ENCODE results near the gene PRKCZ.

The PRKCZ gene

DNA sequence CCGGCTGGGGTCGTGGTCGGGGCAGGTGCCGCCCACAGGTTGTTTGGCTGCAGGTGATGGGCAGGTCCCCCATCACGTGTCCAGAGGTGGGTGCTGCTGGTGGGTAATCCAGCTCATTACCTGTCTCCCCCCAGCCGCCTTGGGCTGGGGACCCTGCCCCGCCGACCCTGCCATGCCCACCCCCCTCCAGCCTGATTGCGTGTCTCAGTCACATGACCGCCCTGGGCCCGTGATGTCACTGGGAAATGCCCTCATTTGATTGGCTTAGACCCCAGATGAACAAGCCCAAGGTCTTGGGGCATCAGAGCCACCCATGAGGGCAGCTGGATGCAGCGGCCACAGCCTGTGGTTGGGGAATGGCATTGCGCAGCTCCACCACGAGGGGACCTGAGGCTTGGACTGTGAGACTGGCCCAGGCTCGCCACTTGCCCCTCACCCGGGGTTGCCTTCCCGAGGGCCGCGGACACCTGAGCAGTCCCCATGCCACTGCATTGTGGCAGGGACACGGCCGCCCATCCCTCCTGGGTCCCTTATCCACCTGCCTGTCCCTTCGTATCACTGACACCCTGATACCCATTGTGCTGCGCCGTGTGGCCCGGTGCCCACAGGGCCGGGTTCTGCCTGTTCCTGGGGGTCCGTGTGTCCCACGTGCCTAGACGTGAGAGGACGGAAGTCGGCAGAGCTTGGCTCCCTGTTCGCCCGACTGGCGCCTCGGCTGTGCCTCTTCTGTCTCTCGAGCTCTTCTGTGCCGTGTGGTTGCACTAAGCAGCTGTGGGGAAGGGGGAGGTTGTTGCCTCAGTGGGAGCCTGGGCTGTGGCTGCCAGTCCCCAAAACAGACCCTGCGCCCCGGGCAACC lies 76.3 kb downstream of the PRKCZ start:
- TF ChIP-seq, protein P1, sequence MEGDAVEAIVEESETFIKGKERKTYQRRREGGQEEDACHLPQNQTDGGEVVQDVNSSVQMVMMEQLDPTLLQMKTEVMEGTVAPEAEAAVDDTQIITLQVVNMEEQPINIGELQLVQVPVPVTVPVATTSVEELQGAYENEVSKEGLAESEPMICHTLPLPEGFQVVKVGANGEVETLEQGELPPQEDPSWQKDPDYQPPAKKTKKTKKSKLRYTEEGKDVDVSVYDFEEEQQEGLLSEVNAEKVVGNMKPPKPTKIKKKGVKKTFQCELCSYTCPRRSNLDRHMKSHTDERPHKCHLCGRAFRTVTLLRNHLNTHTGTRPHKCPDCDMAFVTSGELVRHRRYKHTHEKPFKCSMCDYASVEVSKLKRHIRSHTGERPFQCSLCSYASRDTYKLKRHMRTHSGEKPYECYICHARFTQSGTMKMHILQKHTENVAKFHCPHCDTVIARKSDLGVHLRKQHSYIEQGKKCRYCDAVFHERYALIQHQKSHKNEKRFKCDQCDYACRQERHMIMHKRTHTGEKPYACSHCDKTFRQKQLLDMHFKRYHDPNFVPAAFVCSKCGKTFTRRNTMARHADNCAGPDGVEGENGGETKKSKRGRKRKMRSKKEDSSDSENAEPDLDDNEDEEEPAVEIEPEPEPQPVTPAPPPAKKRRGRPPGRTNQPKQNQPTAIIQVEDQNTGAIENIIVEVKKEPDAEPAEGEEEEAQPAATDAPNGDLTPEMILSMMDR (IDR thresholded peaks at IDR 0.05; ENCODE audit: low read depth, low read length) = no peak
- in situ Hi-C loops (cut with HindIII; ENCODE audit: low sequenced_read_pairs) = no loop called here
- no peak overlapping the region for H3K4me3 ChIP-seq (ENCODE audit: low read depth, low read length)
- DNase-seq (ENCODE audit: low read depth, low spot score) = no peak

DNA sequence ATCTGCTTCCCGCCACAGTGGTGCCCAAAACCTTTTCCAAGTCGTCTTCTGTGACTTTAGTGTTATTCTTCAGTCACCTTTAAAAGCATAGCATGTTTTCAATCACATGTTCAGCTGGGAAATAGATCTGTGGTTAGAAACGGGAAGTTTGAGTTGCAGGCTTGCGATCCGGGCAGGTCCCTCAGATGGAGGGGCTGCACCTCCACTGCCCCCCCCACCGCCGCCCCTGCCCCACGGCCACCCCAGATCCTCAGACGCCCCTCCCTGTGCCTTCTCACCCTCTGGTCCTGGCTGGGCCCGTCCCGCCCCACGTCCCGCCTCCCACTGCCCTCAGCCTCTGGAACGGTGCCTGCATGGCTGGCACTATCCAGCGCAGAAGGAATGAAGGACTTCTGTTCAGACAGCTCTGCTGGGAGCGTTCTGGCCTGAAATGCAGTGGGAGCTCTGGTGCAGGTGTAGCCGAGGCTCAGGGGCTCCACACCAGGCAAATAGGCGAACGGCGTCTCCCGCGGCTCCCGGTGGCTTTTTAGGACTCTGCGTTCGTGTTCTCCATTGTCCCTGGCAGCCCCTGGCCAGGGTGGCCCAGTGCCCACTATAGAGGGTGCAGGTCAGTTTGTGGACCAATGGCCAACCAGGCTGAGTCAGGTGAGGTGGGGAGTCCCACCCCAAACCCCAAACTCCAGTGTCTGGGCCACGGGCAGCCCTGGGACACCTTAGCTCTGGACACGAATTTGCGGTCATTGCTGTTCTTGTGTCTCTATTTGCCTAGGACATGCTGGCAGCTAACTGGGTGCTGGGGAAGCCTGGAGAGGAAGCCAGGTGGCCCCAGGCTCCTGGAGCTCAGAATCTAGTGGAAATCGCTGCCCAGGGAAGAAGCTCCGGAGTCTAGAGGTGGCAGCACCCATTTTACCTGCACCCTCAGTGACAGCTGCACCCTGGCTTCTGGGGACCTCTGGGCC lies 77.3 kb downstream of the PRKCZ start:
- no peak overlapping the region for H3K4me3 ChIP-seq (ENCODE audit: low read depth, low read length)
- DNase-seq (ENCODE audit: low read depth, low spot score) = no peak
- TF ChIP-seq, protein P1 (IDR thresholded peaks at IDR 0.05; ENCODE audit: low read depth, low read length) = no peak
- in situ Hi-C loops (cut with HindIII; ENCODE audit: low sequenced_read_pairs) = no loop called here

DNA sequence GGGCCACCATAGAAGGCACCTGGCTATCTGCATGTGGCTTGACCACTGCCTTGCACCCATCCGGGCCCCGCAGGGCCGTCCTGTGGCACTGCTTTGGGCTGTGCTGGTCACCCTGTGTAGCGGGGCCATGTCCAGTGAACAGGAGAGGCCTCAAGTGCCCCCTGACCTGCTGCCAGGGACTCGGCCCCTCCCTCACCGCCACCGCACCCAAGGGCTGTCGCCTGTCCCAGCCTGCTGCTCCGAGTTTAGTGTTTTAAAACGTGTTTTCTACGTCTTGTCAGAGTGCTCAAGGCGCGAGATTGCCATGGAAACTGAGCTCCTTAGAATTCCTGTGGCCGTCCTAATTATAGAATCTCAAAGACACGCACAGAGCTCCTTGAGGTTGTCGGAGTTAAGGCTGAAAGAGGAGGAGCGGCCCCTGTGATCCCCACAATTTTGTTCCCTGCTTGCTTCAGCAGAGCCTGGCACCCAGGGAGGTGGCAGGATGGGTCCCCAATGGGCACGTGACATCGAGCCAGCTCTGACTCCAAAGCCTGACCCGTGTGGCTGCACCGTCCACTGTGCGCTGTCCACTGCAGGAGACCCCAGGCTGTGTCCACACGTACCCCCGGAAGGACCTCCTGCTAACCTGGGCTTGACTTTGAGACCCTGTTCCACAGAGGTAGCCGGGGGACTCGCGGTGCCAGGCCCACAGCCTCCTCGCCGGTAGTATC lies 78.1 kb downstream of the PRKCZ start:
- DNase-seq (ENCODE audit: low read depth, low spot score) = no peak
- no peak overlapping the region for H3K4me3 ChIP-seq (ENCODE audit: low read depth, low read length)
- in situ Hi-C loops (cut with HindIII; ENCODE audit: low sequenced_read_pairs) = no loop called here

DNA sequence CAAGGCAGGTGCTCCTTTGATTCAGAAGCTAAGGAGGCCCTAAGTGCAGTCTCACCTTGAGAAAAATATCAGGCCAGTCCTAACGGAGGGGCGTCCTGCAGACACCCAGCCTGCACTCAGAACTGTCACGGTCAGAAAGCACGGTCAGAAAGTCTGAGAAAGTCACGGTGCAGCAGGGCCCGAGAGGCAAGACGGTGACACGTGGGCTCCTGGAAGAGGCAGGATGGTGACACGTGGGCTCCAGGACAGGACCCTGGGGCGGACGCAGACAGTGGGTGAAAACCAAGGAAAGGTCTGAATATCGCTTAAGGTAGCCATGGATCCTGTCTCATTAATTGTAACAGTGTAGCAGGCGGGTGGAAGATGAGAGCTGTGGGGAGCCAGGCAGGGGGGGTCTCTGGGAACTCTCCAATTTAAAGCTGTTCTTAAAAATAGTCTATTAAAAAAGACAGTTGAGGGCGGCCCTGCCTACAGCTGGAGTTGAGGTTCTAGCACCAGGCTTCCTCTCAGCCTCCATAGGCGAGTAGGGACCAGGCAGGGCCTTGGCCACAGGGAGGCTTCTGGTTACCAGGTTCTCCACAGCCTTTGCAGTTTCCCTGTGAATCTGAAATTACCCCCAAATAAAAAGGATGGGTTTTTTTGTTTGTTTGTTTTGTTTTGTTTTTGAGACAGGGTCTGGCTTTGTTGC lies 79.2 kb downstream of the PRKCZ start:
- in situ Hi-C loops (cut with HindIII; ENCODE audit: low sequenced_read_pairs) = no loop called here
- no peak overlapping the region for H3K4me3 ChIP-seq (ENCODE audit: low read depth, low read length)
- no peak for DNase-seq (ENCODE audit: low read depth, low spot score)
- TF ChIP-seq, protein P1 (IDR thresholded peaks at IDR 0.05; ENCODE audit: low read depth, low read length) = no peak

More for the DNA sequence above, 78.1 kb downstream of the PRKCZ start:
- TF ChIP-seq, protein P1 (IDR thresholded peaks at IDR 0.05; ENCODE audit: low read depth, low read length) = no peak

DNA sequence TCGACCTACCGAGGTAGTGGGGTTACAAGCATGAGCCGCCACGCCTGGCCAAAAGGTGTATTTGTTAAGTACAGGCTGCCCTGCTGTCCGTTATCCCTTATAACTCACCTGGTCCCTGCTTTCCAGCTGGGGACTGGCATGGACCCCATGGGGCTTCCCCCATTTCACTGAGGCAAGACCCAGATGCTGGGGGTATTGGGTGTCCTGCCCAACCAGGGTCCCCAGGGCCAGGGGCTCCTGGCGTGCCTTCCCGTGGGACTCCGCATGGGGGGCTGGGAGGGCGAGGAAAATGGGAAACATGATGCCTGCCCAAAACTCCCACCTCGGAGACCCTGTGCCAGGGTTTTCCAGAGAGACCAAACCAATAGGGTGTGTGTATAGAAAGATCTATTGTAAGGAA lies 79.9 kb downstream of the PRKCZ start:
- in situ Hi-C loops (cut with HindIII; ENCODE audit: low sequenced_read_pairs) = no loop called here
- DNase-seq (ENCODE audit: low read depth, low spot score) = no peak
- H3K4me3 ChIP-seq (ENCODE audit: low read depth, low read length) = no peak overlapping the region
- TF ChIP-seq, protein P1 (IDR thresholded peaks at IDR 0.05; ENCODE audit: low read depth, low read length) = no peak

Measured in astrocyte of the spinal cord (primary cell).